SH-SY5Y (cell line): Measurements from ENCODE around the gene SULT4A1.

ENCODE experiments used
- GATA2 ChIP-seq: IDR thresholded peaks from 2 replicates; pipeline ENCODE4 v1.6.1; 2011; ENCODE audit warnings: mild to moderate bottlenecking, low read depth, low read length
- GATA3 ChIP-seq: IDR thresholded peaks from 2 replicates; pipeline ENCODE4 v1.6.1; 2011; ENCODE audit warnings: low read depth, mild to moderate bottlenecking, low read length, moderate library complexity

DNA sequence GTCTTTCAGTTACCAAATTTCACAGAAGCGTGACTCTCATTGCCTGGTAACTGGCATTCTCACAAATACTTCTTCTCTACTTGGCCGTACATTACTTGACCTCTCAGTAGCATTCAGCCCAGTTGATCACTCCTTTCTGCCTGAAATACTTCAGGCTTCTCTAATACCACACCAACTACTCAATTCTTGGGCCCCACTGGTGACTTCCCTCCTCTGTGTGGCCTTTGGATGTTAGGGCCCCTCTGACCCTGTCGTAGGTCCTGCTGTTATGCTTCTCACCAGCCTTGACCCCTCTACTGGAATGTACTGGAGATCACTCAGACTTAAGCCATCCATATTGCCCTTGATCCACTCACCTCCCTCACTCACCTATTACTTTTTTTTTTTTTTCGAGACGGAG is 48.0 kb downstream of the SULT4A1 start:
- TF ChIP-seq GATA3: no peak
- no peak for TF ChIP-seq GATA2
